ENCODE results near the gene PSMG4.

- no peak for TF ChIP-seq BHLHE40 (IDR thresholded peaks at IDR 0.05; ENCODE audit: borderline replicate concordance)
- TF ChIP-seq SP1 (IDR thresholded peaks at IDR 0.05), result no peak
- no peak for TF ChIP-seq CTBP1 (IDR thresholded peaks at IDR 0.05; ENCODE audit: borderline replicate concordance)
- no peak for TF ChIP-seq ELF4 (IDR thresholded peaks at IDR 0.05)
- no peak for TF ChIP-seq FOXM1 (IDR thresholded peaks at IDR 0.05; ENCODE audit: borderline replicate concordance)
- no peak for TF ChIP-seq ZNF384 (IDR thresholded peaks at IDR 0.05)
- TF ChIP-seq HDGF (IDR thresholded peaks at IDR 0.05; ENCODE audit: borderline replicate concordance), result no peak
- no peak for TF ChIP-seq TARDBP (IDR thresholded peaks at IDR 0.05)
- TF ChIP-seq FOXA1 (IDR thresholded peaks at IDR 0.05), result no peak
Measured at GRCh38 chr6:3271756-3272155, 13.0 kb downstream of the PSMG4 start.
